ENCODE data around the gene BRD3OS. TPM values are rescaled to one million over a fixed set of nuclear protein-coding genes. Genes with fewer than 3 reads are reported as not detected.
"Not testable (repeated sequence)": the region's sequence is repeated elsewhere in the genome, so short reads cannot be mapped to it uniquely, and the experiment has no call there.

BRD3OS gene
- total and polyA plus RNA-seq, 9 donors = 14.5 to 28.1 (median 21.1) TPM

- H3K27ac ChIP-seq = no peak overlapping the region
- WGBS, 3 donors = 42 to 60% (median 53%) methylated on average over 6 of the region's 6 CpGs
- no peaks in the 10 kb centered on the region for H3K9me3 ChIP-seq
- no peaks in the 10 kb centered on the region for H3K27me3 ChIP-seq
- TF ChIP-seq EP300 (IDR thresholded peaks at IDR 0.05) (no peak), CTCF (IDR thresholded peaks at IDR 0.05) (no peak), POLR2A (IDR thresholded peaks at IDR 0.05) (no peak)
- no peak overlapping the region for H3K4me3 ChIP-seq
- no peak for DNase-seq
- no peaks in the 10 kb centered on the region for H3K36me3 ChIP-seq
- H3K4me1 ChIP-seq (ENCODE audit: insufficient read depth) = no peaks in the 10 kb centered on the region
- intact Hi-C loops (cut with DNase I) = no loop called here
Measured at GRCh38 chr9:134073500-134073899, 48.2 kb downstream of the BRD3OS start.

GRCh38 chr9:134075689-134076088 is 50.4 kb downstream of the BRD3OS start:
- not testable (repeated sequence) for H3K9me3 ChIP-seq, H3K4me3 ChIP-seq

GRCh38 chr9:134076644-134077043 is 51.4 kb downstream of the BRD3OS start:
- Histone ChIP-seq H3K9me3 (no peaks in the 10 kb centered on the region), H3K4me1 (ENCODE audit: insufficient read depth) (no peaks in the 10 kb centered on the region), H3K27ac (no peak overlapping the region), H3K36me3 (no peaks in the 10 kb centered on the region), H3K27me3 (no peaks in the 10 kb centered on the region), H3K4me3 (no peak overlapping the region)
- intact Hi-C loops (cut with DNase I) = no loop called here
- WGBS, 3 donors = 0 to 46% (median 36%) methylated on average over 1 of the region's 1 CpG
- DNase-seq = no peak
- TF ChIP-seq CTCF (IDR thresholded peaks at IDR 0.05) (no peak), POLR2A (IDR thresholded peaks at IDR 0.05) (no peak), EP300 (IDR thresholded peaks at IDR 0.05) (no peak)

More at GRCh38 chr9:134075689-134076088, 50.4 kb downstream of the BRD3OS start:
- H3K36me3 ChIP-seq; intact Hi-C loops (cut with DNase I); H3K4me1 ChIP-seq (ENCODE audit: insufficient read depth); DNase-seq; H3K27me3 ChIP-seq; H3K27ac ChIP-seq: not testable (repeated sequence)
- WGBS, 3 donors = 70 to 91% (median 84%) methylated on average over 20 to 31 of the region's 31 CpGs

Other genes with a start within 250 kb of the BRD3OS start
- gene VAV2, start 33.2 kb upstream of the BRD3OS start, total RNA-seq = 10 to 100 TPM in 2 of 7 donors, 1 to 10 TPM in 5; 3.7 to 14.1 (median 7.8) TPM
- gene VAV2, start 33.2 kb upstream of the BRD3OS start, polyA plus RNA-seq = 1 to 10 TPM; 5.4 to 6.7 TPM
- gene BRD3, start 42.5 kb downstream of the BRD3OS start, total RNA-seq = 10 to 100 TPM; 15.9 to 52.1 (median 39.2) TPM
- gene BRD3, start 42.5 kb downstream of the BRD3OS start, polyA plus RNA-seq = 10 to 100 TPM; 14.9 to 17.1 TPM
- 10 to 100 TPM in 6 of 7 donors, 1 to 10 TPM in 1; 8.7 to 33.5 (median 28.6) TPM for gene WDR5, start 110.6 kb downstream of the BRD3OS start, total RNA-seq
- 10 to 100 TPM; 20.0 to 22.3 TPM for gene WDR5, start 110.6 kb downstream of the BRD3OS start, polyA plus RNA-seq
- gene RNU6ATAC, start 139.1 kb downstream of the BRD3OS start, total RNA-seq = 100 to 1,000 TPM in 3 of 7 donors, 10 to 100 TPM in 2, not detected in 2; 74.9 to 294 (median 169) TPM
- gene RNU6ATAC, start 139.1 kb downstream of the BRD3OS start, polyA plus RNA-seq = not detected

All from ovary (tissue), 9 donors.